GM19328 (cell line): ENCODE data around the gene POTEJ.
"Not testable (repeated sequence)": the region's sequence is repeated elsewhere in the genome, so short reads cannot be mapped to it uniquely, and the experiment has no call there.

Experiments used
- ATAC-seq: cut with Tn5 transposase; IDR thresholded peaks from one replicate; pipeline ENCODE4 v1.9.1; 2021; ENCODE audit warnings: mild to moderate bottlenecking, moderate library complexity; ENCODE audit not compliant: unreplicated experiment

The POTEJ gene

DNA sequence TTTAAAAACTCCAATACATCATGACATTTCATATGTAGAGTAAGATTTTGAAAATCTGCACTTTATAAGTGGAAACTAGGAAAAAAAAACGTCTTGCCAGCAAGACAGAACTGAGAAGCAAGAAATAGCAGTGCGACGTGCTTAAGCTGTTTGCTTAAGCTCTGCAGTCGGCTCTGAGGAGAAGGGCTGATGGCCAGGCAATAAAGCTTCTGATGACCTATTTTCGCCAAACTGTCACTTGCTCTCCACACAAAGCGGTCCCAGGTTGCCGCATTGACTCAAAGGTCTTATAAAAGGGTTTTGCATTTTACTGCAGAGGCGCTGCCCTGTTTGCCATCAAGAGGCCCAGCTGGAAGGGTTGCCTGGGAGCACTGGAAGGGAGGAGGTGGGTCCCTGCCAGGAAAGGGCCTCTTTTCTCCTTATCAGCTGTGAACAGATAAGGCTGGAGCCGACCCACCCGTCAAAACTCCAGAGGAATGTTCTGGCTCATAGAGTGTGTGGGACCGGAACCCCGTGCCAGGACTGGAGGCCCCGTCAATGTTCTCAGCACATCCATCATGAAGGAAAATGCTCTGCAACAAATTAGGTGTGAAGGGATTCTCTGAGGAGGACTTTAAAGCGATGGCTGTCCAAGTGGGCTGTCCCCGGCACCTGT is 9.5 kb upstream of the POTEJ start:
- ATAC-seq, result not testable (repeated sequence)

DNA sequence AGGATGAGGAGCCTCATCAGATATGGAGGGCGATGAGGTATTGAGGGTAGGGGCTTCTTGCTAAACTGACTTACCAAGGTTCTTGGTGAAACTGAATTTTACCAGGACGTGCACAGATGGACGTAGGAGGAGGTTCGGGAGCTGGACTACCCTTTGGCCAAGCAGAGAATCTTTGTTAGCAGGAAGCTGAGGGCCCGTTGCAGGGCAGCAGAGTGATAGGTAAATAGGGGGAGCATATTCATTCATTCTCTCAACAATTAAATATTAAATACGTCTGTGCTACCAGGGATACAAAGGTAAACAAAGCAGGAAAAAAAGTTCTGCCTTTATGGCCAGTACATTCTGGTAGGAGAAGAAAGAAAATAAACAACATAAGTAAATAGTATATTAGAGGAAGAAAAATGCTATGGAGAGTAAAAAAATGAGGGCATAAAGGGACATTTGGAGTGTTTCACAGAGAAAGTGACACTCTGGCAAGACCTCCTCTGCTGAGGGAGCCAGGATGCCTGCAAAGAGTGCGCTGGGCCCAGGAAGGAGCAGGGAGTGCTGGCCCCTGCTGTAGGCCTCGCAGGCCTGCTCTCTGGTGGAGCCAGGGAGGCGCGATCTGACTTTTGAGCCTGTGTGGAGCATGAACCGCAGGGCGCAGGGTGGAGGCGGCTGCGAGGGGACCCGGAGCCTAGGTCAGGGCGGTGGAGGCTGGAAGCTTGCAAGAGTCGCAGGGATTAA is 2.8 kb upstream of the POTEJ start:
- ATAC-seq, result not testable (repeated sequence)

DNA sequence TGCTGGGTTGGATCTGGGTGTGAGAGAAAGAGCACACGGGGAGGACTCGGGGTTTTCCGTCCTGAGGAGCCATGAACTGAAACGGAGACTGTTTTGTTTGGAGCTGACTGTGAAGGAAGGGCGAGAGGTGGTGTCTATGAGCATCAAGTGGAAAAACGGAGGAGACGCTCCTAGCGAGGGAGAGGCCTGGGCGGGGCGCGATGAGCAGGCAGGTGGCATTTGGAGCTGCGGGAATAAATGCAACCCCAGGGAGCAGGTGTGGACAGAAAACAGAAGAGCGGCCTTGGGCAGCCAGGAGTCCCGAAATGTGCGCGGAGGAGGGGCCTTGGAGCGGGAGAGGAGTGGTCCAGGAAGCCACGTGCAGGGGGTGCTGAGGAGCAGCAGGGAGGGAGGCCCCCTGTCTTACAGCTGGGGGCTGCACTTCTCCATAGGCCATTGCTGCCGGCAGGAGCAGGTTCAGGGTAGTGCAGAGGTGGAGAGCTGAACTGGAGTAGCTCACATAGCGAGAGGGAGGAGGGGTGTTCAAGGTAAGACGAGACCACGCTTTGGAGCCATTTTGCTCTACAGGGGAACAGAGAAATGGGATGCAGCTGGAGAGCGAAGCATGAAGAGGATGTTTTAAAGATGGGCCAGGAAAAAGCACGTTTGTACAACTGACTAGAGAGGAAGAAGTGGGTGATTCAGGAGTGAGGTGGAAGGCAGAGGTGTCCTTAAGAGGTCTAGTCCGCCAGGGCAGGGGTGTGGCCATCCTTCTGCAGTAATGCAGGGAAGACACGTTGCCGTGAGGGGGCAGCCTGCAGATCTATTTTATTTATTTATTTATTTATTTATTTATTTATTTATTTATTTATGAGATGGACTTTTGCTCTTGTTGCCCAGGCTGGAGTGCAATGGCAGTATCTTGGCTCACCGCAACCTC is 2.0 kb upstream of the POTEJ start:
- ATAC-seq, result not testable (repeated sequence)

DNA sequence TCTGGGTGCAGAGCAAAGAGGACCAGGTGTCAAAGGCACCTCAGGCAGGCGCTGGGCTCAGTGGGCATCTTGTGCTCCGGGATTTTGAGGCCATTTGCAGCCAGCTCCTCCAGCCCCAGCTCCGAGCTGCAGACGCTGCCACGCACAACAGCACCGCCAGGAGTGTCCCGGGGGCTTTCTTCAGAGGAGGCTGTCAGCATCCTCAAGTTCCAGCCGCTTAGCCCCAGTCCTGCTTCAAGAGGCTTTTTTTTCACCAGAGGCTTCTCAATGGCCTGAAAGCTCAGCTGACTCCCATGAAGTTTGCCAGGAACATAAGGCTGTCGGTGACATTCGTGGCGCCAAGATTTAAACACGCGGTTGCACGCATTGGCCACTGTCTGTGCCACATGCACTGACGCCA is 754 bp upstream of the POTEJ start:
- ATAC-seq, result not testable (repeated sequence)

DNA sequence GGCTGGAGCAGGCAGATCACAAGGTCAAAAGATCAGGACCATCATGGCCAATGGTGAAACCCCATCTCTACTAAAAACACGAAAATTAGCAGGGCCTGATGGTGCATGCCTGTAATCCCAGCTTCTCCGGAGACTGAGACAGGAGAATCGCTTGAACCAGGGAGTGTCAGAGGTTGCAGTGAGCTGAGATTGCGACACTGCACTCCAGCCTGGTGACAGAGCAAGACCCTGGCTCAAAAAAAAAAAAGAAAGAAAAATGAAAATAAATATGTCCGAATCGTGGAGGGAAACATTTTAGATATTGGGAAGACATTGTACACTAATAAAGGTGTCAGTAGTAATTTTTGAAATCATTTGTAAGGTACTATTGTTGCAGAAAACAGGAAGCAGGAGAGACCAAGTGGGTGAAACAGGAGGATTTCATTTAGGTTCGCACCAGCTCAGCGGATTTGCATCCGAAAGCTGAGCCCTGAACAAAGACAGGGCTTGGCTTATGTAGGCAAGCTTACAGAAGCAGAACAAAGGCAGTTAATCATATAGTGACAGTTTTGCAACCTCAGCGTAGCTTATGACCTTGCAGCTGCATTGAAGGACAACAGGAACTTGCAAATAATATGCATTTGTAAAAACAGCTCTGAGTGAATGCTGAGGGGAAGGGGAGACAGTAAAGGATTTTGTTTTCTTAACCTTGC is 17.7 kb downstream of the POTEJ start:
- not testable (repeated sequence) for ATAC-seq

DNA sequence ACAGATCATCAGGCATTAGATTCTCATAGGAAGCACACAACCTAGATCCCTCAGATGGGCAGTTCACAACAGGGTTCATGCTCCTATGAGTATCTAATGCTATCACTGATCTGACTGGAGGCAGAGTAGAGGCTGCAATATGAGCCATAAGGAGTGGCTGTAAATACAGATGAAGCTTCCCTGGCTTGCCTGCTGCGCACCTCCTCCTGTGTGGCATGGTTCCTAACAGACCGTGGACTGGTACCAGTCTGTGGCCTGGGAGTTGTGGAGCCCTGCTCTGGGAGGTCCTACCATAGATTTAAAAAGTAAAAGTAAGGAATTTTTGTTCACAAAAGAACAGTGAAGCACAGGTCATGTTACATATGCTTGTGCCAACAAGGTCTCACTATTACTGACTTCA is 27.7 kb downstream of the POTEJ start:
- ATAC-seq, result not testable (repeated sequence)

DNA sequence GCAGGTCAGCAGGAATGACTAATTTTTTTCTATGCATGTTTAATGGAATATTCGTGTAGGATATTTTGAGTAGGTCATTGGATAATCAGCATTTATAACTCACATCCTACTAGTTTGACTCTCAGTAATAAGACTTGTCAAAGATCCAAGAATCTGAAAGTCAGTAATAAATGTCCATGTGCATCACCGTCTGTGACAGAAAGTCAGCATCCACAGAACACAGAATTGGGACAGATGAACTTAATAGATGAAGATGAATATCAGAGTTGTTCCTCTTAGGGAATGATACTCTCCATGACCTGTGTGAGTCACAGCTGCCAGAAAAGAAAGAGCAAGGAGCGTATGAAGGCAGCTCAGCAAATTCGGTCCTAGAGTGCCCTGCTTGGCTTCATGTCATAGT is 30.4 kb downstream of the POTEJ start:
- ATAC-seq, result not testable (repeated sequence)

DNA sequence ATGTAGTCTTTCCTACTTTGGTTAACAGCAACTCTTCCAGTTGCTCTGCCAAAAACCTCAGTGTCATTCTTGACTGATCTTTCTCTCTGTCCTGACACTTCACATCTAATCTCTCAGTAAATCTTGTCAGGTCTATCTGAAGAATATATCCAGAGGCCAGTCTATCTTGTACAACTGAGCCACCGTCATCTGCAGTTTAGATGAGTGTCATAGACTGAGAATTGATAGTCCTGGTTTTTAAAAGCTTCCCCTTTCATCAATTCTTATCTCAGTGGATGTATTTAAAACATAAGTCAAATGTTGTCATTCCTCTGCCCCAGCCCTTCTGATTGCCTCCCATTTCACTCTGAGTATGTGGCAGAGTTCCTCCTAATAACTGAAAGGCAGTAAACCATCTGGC is 38.0 kb downstream of the POTEJ start:
- not testable (repeated sequence) for ATAC-seq

DNA sequence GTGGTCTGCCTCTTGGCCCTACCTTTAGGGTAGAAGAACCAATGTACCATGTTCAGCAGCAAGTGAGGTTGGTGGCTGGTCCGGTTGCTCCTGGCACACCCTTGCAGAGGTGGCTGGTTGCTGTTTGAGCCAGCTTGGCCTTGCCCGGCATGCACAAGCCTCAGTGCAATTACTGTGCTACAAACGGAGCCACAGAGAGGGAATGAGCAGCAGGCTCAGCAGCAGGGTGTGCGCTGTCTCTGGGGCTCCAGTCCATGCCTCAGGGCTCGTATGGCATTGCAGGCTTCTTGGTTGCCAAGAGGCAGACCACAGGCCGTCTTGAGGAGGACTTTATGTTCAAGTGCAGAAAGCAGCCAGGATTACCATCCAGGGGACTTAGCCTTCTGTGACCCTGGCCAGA is 53.3 kb downstream of the POTEJ start:
- not testable (repeated sequence) for ATAC-seq

DNA sequence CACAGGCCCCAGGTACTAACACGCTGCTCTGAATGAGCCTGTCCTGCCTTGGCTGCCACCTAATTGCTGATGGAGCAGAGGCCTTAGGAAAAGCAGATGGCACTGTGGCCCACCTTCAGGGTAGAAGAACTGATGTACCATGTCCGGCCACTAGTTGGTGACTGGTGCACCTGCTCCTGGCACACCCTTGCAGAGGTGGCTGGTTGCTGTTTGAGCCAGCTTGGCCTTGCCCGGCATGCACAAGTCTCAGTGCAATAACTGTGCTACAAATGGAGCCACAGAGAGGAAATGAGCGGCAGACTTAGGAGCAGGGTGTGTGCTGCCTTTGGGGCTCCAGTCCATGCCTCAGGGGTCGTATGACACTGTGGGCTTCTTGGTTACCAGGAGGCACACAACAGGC is 54.4 kb downstream of the POTEJ start:
- ATAC-seq, result not testable (repeated sequence)

DNA sequence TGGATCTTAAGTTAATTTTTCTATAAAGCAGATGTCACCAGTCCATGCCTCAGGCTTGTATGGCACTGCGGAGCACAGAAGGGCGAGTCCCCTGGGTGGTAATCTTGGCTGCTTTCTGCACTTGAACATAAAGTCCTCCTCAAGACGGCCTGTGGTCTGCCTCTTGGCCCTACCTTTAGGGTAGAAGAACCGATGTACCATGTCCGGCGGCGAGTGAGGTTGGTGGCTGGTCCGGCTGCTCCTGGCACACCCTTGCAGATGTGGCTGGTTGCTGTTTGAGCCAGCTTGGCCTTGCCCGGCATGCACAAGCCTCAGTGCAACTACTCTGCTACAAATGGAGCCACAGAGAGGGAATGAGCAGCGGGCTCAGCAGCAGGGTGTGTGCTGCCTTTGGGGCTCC is 56.3 kb downstream of the POTEJ start:
- ATAC-seq, result not testable (repeated sequence)

DNA sequence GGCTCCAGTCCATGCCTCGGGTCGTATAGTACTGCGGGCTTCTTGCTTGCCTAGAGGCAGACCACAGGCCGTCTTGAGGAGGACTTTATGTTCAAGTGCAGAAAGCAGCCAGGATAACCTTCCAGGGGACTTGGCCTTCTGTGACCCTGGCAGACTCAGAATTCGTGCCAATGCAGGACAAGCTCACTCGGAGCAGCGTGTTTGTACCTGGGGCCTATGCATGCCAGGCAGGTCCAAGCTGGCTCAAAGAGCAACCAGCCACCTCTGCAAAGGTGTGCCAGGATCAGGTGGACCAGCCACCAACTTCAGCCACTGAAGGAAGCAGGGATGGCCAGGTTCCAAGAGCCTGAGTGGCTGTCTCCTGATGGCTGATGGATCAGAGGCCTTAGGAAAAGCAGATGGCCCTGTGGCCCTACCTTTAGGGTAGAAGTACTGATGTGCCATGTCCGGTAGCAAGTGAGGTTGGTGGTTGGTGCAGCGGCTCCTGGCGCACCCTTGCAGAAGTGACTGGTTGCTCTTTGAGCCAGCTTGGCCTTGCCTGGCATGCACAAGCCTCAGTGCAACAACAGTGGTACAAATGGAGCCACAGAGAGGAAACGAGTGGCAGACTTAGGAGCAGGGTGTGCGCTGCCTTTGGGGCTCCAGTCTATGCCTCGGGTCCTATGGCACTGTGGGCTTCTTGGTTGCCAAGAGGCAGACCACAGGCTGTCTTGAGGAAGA is 58.9 kb downstream of the POTEJ start:
- not testable (repeated sequence) for ATAC-seq

DNA sequence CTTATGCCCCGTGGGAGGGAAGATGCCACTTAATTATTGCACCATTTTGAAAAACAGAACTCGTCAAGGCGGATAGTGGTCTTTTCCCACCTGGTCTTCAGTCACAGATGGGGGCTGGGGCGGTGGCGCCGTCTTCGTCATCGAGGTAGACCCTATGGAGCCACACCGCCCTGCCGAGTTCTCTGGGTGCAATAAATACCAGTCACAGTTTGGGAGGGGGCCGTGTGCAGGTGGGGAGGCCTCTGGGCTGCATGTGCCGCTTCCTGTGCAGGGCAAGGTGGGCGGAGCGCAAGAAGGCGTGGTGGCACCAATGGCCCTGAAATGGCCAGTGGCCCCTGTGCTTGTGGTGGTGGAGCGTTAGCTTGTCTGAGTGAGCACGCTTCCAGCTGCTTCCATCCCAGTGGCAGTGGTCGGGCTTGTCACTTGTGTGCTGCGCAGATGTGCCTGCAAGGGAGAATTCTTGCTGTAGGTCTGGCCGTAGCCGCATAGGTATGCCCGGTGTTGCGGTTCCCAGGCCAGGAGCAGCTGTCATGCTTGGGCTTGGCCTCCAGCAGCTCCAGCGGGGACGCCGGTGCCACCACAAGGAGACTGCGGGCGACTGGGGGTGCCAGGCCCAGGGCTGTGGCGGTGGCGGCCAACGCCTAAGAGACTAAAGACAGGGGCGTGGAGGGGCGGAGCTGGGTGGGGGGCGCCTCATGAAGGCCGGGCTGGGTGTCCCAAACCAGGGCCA is 81.0 kb downstream of the POTEJ start:
- ATAC-seq, result not testable (repeated sequence)

DNA sequence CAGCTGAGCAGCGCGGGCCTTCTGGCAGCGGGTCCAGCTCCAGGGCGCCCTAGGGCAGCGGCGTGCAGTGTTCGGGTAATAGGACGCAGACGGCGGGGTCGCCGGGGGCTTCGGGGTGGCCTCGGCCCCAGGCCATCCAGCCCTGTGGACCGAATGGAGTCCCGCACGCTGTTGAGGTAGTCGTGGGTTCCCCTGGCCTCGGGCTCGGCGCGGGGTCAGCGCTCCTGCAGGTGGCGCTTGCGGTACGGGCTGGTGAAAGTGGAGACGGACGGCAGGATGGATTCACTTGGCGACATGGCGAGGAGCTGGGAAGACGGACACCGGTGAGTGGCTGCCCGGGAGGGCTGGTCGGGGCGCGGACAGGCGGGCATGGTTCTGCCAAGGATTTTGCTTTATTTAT is 82.2 kb downstream of the POTEJ start:
- ATAC-seq, result not testable (repeated sequence)

DNA sequence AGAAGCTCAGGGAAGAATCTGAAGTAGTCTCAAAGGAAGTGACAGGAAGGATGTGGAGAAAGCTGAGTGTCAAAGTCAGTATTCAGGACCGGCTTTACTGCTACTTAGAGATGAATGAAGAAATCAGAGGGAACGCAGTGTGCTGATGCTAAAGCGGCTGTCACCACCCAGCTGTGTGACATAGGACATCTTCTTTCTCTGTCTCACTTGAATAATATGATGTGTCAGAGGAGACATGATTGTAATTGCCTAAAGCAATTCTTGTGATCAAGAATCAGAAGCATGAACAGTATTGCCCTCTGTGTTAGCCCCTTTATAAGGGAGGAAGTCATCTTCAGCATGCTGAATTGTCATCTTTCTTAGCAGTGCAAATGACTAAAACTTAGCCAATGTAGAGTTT is 92.0 kb downstream of the POTEJ start:
- ATAC-seq, result not testable (repeated sequence)
